Common myeloid progenitor, CD34-positive (primary cell): ENCODE data around the gene LGR4.

Source experiments
- CTCF ChIA-PET: fragments of 350-600 bp; sonication (Branson Sonifier 250); formaldehyde crosslinking; loops from one replicate; lab custom pipeline; 2021; ENCODE audit warnings: antibody characterized with exemption; lab: Charles Lee
- POLR2A ChIA-PET: fragments of 350-600 bp; sonication (Branson Sonifier 250); formaldehyde crosslinking; loops from one replicate; lab custom pipeline; 2021; ENCODE audit warnings: antibody characterized with exemption; lab: Charles Lee
- DNase-seq, 3 donors: peaks; one replicate each; pipeline versions ENCODE4 v3.0.0 to v3.0.0-alpha.2; 2013
- H3K27ac ChIP-seq, 2 experiments: 1 replicate in 1 of 2; 2 replicates in 1 of 2; pipeline ENCODE4 v1.7.0; 2013; ENCODE audit warnings: inconsistent platforms in 2 of 2, low read length in 2 of 2, mild to moderate bottlenecking in 2 of 2, low read depth in 1 of 2, moderate library complexity in 1 of 2; ENCODE audit not compliant: severe bottlenecking in 2 of 2, insufficient read depth in 1 of 2, poor library complexity in 1 of 2
- H3K27me3 ChIP-seq, 5 experiments: replicated peaks in 2 of 5; 1 replicate in 3 of 5; 2 replicates in 2 of 5; pipeline versions ENCODE4 v1.6.1 to v1.7.0; 2013; ENCODE audit warnings: low read length in 4 of 5, mild to moderate bottlenecking in 2 of 5, moderate library complexity in 2 of 5, inconsistent platforms in 1 of 5; ENCODE audit not compliant: insufficient read depth in 5 of 5, control insufficient read depth in 4 of 5
- H3K36me3 ChIP-seq, 4 experiments: 1 replicate in 2 of 4; 2 replicates in 2 of 4; pipeline versions ENCODE4 v1.6.1 to v1.7.0; 2013; ENCODE audit warnings: low read length in 3 of 4, control low read depth in 1 of 4, mild to moderate bottlenecking in 1 of 4; ENCODE audit not compliant: control insufficient read depth in 4 of 4, insufficient read depth in 4 of 4
- H3K4me1 ChIP-seq, 4 experiments: 1 replicate in 3 of 4; 2 replicates in 1 of 4; pipeline versions ENCODE4 v1.6.1 to v1.7.1; 2013; ENCODE audit warnings: low read length in 3 of 4, mild to moderate bottlenecking in 3 of 4, control low read depth in 1 of 4, inconsistent platforms in 1 of 4, moderate library complexity in 1 of 4; ENCODE audit not compliant: control insufficient read depth in 4 of 4, insufficient read depth in 4 of 4; ENCODE audit errors: control extremely low read depth in 1 of 4
- H3K4me3 ChIP-seq, 7 experiments: 1 replicate in 4 of 7; 2 replicates in 3 of 7; pipeline versions ENCODE4 v1.5.1 to v1.7.0; 2013; ENCODE audit warnings: mild to moderate bottlenecking in 7 of 7, low read length in 6 of 7, moderate library complexity in 6 of 7, inconsistent platforms in 2 of 7, low read depth in 2 of 7, control low read depth in 1 of 7; ENCODE audit not compliant: insufficient read depth in 4 of 7, control insufficient read depth in 1 of 7; ENCODE audit errors: extremely low read depth in 1 of 7
- H3K9me3 ChIP-seq, 5 experiments: 1 replicate in 4 of 5; 2 replicates in 1 of 5; pipeline versions ENCODE4 v1.6.1 to v1.7.1; 2013; ENCODE audit warnings: low read length in 4 of 5, mild to moderate bottlenecking in 2 of 5, inconsistent platforms in 1 of 5, low read depth in 1 of 5, moderate library complexity in 1 of 5; ENCODE audit not compliant: control insufficient read depth in 4 of 5, insufficient read depth in 2 of 5; ENCODE audit errors: control extremely low read depth in 1 of 5
- WGBS: methylation state at CpG from one replicate; pipeline ENCODE4 v1.1.5; 2013; ENCODE audit not compliant: insufficient coverage; 5-methylcytosine and 5-hydroxymethylcytosine counted together

The LGR4 gene

DNA sequence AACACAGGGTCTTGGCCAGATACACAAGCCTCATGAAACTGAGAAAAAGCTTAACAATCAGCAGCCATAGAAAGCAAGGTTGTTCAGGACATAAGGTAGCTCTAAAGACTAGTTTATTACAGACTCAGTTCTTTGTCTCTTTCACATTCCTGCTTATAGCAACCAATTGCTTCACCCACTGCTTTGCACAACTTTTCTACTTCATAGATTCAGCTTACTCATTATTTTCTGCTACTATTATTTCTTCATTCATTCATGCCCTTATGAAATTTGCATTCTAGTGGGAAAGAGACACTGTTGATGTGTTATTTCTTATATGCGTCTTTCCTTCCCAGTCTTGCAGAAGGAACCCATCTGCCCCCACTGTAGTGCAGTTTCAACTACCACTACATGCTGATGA lies 114.3 kb downstream of the LGR4 start:
- POLR2A ChIA-PET: no interaction called here
- no peak overlapping the region for H3K27ac ChIP-seq
- H3K4me3 ChIP-seq: no peak overlapping the region
- H3K27me3 ChIP-seq: no peaks in the 10 kb centered on the region
- CTCF ChIA-PET: no interaction called here
- H3K9me3 ChIP-seq: no peaks in the 10 kb centered on the region
- no peak for DNase-seq
- 100% methylated on average over 1 of the region's 1 CpG for WGBS
- H3K4me1 ChIP-seq: peaks cover 0 to 13% (median 7%) of the 10 kb centered on the region in 4 experiments
- no peaks in the 10 kb centered on the region for H3K36me3 ChIP-seq

DNA sequence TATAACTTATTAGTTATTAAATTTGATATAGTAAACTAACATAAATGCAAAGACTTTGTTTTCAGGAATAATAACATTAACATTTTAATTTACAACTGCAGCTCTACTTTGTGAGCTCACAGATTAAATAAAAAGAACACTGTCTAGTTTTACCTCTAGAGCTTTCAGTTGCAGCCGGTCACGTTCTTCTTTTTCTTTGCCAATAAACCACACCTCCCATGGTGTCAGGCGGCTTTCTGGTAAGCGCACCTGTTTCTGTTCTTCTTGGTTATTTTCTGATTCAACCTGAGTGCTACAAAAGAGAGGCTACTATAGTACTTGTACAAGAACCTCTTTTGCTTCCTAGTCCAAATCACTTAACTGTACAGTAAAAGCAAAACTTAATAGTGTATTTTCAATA lies 115.3 kb downstream of the LGR4 start:
- H3K27ac ChIP-seq: no peak overlapping the region
- H3K4me1 ChIP-seq: peaks cover 0 to 6% (median under 1%) of the 10 kb centered on the region in 4 experiments
- WGBS: 90% methylated on average over 2 of the region's 4 CpGs
- CTCF ChIA-PET: no interaction called here
- H3K4me3 ChIP-seq: no peak overlapping the region
- H3K27me3 ChIP-seq: no peaks in the 10 kb centered on the region
- no peak for DNase-seq
- no peaks in the 10 kb centered on the region for H3K9me3 ChIP-seq
- POLR2A ChIA-PET: no interaction called here
- H3K36me3 ChIP-seq: no peaks in the 10 kb centered on the region

DNA sequence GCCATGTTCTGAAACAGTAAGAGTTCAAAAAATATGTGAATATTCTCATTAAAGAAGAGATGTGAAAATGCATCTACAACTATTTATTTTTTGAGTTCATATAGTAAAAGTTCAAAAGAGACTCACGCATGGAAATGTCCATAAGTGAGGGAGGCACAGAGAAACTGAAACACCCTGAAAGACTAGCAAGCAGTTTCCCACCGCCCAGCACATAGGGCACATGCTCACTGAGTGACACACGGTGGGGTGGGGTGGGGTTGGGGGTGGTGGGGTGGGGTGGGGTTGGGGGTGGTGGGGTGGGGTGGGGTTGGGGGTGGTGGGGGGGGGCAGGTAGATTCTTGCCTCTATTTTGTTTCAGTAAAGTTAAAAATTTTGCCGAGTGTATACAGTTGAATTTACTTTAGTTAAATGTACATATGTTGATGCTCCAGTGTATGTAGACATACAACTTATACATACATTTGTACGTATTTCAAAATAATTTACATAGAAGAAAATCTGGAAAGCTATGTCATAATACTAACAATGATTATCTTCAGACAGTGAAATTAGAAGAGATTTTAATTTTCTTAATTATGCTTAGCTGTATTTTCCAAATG lies 115.9 kb downstream of the LGR4 start:
- ChIA-PET CTCF (no interaction called here), POLR2A (no interaction called here)
- Histone ChIP-seq H3K4me1 (peaks cover 0 to under 1% (median 0%) of the 10 kb centered on the region in 4 experiments), H3K27ac (no peak overlapping the region), H3K36me3 (no peaks in the 10 kb centered on the region), H3K4me3 (no peak overlapping the region), H3K27me3 (no peaks in the 10 kb centered on the region), H3K9me3 (no peaks in the 10 kb centered on the region)
- no peak for DNase-seq
- WGBS: no CpG with 5 or more reads among the region's 5 CpGs

DNA sequence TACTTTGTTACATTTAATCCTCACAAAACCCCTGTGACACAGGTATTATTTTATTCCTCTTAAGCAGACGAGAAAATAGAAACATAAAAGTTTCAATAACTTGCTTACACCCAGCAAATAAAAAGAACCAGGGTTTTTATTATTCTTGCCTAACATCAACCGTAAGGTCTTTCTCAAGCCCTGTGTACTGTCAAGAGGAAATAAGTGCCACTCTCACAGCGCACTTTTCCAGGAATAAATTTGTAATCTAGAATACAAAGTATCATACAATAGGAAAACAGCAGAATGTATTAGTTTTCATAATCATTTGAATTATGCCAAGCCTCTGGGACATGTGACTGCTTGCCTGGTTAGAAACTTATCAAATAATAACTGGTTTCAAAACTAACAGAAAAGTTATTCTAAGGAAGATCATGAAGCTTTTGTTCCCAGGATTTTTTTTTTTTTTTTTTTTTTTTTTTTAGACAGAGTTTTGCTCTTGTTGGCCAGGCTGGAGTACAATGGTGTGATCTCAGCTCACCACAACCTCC lies 117.0 kb downstream of the LGR4 start:
- H3K27me3 ChIP-seq: no peaks in the 10 kb centered on the region
- 100% methylated on average over 1 of the region's 3 CpGs for WGBS
- no peaks in the 10 kb centered on the region for H3K9me3 ChIP-seq
- no peaks in the 10 kb centered on the region for H3K36me3 ChIP-seq
- ChIA-PET POLR2A (no interaction called here), CTCF (no interaction called here)
- DNase-seq: no peak
- H3K4me1 ChIP-seq: no peaks in the 10 kb centered on the region
- H3K4me3 ChIP-seq: no peak overlapping the region
- H3K27ac ChIP-seq: no peak overlapping the region

DNA sequence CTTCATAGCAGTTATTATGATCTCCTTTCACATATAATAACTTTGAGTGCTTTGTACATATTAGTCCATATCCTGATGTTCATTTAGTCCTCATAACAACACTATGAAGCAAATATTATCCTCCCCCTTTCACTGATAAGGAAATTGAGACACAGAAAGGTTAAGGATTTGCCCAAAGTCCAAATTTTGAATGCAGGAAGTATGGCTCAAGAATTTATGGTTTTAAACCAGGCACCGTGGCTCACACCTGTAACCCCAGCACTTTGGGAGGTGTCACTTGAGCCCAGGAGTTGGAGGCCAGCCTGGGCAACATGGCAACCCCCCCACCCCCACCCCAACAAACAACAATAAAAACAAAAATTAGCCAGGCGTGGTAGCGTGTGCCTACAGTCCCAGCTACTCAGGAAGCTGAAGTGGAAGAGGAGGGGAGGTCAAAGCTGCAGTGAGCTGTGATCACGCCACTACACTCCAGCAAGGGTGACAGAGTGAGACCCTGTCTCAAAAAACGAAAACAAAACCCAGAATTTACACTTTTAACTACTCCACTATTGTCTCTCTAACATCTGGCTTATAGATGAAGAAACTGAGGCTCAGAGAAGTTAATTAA lies 118.1 kb downstream of the LGR4 start:
- WGBS: 100% methylated on average over 2 of the region's 5 CpGs
- no peaks in the 10 kb centered on the region for H3K9me3 ChIP-seq
- DNase-seq: no peak
- no peaks in the 10 kb centered on the region for H3K4me1 ChIP-seq
- POLR2A ChIA-PET: no interaction called here
- no peaks in the 10 kb centered on the region for H3K27me3 ChIP-seq
- CTCF ChIA-PET: interaction anchor here (0.7 kb wide), 1 partner anchor 12 kb away, joined by 3 read pairs; no protein-coding TSS in a partner anchor
- H3K36me3 ChIP-seq: peaks cover 0 to 4% (median 0%) of the 10 kb centered on the region in 4 experiments
- no peak overlapping the region for H3K27ac ChIP-seq
- no peak overlapping the region for H3K4me3 ChIP-seq

DNA sequence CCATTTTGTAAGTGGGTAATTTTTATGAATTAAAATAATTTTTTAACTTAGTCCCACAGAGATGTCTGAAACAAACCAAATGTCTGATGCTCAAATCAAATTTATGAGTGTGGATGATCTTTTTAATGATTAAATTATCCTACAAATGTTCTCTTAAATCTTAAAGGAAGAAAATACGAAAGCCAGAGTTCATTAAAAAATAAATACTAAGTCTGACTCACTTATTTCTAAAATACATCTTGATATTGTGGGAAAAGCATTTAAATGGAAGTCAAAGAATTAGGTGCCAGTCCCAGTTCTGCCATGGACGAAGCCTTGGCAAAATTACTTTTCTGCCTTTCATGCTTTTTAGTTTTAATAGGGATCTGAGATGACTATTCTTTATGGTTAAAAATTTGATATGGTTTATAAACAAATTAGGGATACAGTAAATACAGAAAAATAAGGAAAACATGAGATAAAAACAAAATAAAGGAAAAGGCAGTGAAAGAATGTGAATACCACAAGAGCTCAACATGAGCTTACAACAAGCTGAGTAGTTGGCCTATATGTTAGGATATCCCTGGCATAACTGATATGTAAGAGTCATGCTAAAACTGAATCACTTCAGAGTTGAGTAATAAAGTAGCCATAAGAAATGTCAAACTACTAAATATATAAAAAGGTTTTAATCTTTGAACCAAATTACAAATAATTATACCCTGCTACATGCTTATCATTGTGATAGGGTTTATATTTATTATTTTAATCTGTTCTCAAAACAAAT lies 118.8 kb downstream of the LGR4 start:
- Histone ChIP-seq H3K36me3 (peaks cover 0 to 4% (median 0%) of the 10 kb centered on the region in 4 experiments), H3K4me3 (no peak overlapping the region), H3K27me3 (no peaks in the 10 kb centered on the region), H3K9me3 (no peaks in the 10 kb centered on the region), H3K27ac (no peak overlapping the region), H3K4me1 (no peaks in the 10 kb centered on the region)
- ChIA-PET CTCF (interaction anchor here (0.7 kb wide), 1 partner anchor 11 kb away, joined by 3 read pairs; no protein-coding TSS in a partner anchor), POLR2A (no interaction called here)
- no CpG with 5 or more reads among the region's 2 CpGs for WGBS
- DNase-seq: no peak

DNA sequence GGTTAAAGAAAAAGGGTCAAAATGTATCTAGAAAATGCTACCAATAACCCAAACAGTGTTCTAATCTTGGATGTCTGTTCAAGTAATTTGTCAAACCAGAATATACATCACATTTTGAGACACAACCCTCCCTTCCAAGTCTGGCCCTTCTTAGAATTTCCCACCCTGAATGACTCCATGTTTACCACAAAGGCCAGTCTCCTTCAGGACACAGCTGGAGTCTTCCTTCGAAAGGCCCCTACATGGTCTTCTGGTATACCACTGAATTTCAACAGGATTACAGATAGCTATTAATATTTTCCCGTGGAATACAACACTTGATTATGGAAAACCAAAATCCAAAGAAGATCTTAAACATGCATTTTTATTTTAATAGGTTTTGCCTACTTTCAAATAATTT lies 119.8 kb downstream of the LGR4 start:
- no peaks in the 10 kb centered on the region for H3K4me1 ChIP-seq
- H3K27me3 ChIP-seq: no peaks in the 10 kb centered on the region
- no peak overlapping the region for H3K4me3 ChIP-seq
- CTCF ChIA-PET: no interaction called here
- POLR2A ChIA-PET: no interaction called here
- no peak for DNase-seq
- peaks cover 0 to 4% (median 0%) of the 10 kb centered on the region in 4 experiments for H3K36me3 ChIP-seq
- no peak overlapping the region for H3K27ac ChIP-seq
- WGBS: 100% methylated on average over 1 of the region's 2 CpGs
- no peaks in the 10 kb centered on the region for H3K9me3 ChIP-seq
